Measurements from ENCODE around the gene DIS3L2. TPM values are rescaled to one million over a fixed set of nuclear protein-coding genes. Genes with fewer than 3 reads are reported as not detected.

Gene DIS3L2, protein sequence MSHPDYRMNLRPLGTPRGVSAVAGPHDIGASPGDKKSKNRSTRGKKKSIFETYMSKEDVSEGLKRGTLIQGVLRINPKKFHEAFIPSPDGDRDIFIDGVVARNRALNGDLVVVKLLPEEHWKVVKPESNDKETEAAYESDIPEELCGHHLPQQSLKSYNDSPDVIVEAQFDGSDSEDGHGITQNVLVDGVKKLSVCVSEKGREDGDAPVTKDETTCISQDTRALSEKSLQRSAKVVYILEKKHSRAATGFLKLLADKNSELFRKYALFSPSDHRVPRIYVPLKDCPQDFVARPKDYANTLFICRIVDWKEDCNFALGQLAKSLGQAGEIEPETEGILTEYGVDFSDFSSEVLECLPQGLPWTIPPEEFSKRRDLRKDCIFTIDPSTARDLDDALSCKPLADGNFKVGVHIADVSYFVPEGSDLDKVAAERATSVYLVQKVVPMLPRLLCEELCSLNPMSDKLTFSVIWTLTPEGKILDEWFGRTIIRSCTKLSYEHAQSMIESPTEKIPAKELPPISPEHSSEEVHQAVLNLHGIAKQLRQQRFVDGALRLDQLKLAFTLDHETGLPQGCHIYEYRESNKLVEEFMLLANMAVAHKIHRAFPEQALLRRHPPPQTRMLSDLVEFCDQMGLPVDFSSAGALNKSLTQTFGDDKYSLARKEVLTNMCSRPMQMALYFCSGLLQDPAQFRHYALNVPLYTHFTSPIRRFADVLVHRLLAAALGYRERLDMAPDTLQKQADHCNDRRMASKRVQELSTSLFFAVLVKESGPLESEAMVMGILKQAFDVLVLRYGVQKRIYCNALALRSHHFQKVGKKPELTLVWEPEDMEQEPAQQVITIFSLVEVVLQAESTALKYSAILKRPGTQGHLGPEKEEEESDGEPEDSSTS
- total RNA-seq = 18.6 TPM
- long read RNA-seq, partial matches to known transcripts = 9 of 20 reads
- long read RNA-seq, other reads (novel, unspliced or antisense) = 7 of 20 reads

DNA sequence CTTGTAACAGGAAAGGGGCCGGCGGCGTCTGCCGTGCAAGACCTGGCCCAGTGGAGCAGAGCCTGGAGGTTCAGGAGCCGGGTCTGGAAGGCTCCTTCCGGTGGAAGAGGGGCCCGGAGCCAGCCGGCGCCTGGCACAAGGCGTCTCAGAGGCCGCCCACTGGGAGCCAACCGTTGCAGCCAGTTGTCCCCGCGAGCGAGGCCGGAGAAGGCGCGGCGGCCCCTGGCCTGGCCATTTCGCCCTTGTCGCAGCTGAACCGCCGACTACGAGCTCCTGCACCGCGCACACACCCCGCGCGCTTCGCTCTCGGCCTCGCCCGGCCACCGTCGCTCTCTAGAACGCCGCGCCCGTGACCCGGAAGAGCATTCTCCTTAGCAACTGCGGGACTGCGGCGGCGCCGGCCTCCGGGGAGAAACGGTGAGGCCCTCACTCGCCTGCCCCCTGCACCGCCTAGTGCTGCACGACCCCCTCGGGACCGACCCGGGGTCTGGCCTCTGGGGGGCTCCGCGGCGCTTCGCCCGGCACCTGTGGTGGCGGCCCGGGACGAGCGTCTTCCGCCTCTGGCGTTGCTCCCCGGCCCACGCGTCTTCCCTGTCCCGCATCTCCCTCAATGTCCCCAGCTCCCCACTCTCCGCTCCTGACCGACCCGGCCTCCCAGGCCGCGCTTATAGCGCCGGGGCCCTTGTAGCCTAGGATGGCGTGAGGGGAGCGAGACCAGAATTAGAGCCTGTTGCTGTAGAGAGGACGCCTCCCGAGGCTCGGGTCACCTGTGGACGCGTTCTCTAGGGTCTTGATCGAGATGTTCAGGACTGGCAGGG is at the start of gene DIS3L2:
Gene DIS3L2, plus strand, starts transcription at position 365 of the 818 bp plus-strand sequence. CDS start 53,215 bp downstream, outside the sequence.
- intact Hi-C loops (cut with DNase I) = loop anchor here (2.0 to 10.0 kb wide), 2 partner anchors 63 to 181 kb away; partner anchors contain the start of gene PDE6D
- DNase-seq (ENCODE audit: low spot score) = peak; percentile 91

DNA sequence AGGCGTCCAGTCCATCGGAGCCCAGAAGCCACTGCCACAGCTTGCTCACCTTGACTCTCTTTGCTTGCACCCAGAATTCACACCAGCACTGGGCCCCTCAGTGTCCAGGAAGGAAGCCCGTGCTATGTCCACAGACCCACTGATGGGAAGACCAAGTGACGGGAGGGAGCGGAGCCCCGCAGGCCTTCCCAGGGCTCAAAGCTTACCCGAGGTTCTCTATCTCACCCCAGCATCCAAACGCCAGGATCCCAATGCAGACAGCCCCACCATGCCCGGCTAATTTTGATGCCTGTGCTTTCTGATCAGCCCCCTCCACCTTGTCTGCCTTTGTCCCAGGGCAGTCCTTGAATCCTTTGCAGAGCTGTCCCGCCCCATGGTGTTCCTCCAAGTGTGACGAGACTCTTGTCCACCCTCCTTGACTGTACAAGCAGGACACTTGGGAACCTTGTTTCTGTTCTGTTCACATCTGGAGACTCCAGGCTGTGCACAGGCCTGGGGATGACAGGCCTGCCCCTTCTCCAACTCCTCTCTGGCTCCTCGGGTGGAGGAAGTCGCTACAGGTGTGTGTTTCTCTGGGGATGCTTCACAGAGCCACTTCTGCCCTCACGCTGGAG is 47.3 kb upstream of the DIS3L2 start:
- intact Hi-C loops (cut with DNase I) = no loop called here
- DNase-seq (ENCODE audit: low spot score) = no peak

DNA sequence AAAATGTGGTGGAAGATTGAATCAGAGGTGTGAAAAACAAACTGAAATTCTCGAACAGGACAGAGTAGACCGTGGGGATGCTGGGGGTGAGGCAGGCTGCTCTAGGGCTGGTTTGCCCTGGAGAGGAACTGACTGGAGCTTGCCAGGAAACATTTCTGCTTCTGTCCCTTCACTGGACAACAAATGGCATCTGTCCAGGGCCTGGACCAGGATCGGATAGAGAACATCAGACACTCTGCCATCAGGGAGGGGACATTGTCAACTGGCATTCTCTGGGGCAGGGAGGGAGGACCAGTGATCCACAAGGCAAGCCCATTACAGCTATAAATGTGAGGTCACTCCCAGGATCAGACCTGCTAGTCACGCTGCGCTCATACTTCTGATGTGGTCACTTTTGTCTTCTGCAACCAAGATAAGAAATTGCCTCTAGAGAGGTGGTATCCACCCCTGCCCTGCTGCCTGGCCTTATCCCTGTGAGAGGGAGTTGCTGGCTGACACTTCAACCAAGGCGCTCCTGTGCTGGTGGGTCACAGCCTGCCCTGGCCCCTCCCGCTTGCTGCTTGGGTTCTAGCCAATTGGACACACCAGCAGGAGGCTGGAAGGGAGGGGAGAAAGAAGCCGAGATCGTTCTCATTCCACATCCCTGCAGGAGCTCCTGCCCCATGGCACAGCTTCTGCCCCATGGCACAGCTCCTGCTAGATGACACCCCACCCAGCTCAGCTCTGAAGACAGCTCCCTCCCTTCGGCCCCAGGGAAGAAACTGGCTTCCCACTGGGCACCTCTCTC is 44.0 kb upstream of the DIS3L2 start:
- DNase-seq (ENCODE audit: low spot score) = peak; percentile 53
- intact Hi-C loops (cut with DNase I) = no loop called here

DNA sequence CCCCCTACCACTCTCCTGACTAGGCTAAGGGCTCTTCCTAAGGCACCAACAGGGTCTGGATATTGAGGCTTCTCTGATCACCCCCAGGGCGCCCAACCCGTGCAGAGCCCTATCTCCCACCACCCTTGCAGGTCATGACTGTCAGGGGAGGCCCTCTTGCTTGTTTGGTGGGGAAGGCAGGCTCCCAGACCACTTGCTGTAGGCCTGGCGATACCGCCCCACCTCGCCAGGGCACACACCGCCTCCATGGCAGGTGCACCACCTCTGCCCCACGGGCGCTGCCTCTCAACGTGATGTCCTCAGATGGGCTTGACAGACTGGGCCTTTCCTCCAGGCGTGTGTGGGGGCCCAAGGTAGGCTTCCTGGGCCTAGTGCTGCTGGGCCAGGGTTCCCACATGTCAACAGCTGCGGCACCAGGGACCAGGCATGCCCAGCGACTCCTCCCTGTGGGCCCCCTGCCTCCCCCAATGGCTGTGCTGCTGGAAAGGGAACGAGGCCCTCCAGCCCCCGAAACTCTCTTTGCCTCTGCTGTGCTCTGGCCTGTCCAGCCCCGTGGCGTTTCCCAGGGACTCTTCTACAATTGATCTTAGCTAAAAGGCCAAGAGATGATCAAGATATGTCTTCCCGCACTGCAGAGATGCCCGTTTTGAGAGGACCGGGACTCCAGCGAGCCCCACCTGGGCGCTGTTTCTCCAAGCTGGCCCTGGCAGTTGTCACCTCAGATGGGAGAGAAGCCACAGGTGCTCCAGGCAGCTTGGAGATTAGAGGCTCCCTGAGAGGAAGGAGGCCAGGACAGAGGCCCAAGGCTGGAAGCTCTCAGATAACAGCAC is 42.8 kb upstream of the DIS3L2 start:
- intact Hi-C loops (cut with DNase I) = no loop called here
- DNase-seq (ENCODE audit: low spot score) = peak; percentile 41

DNA sequence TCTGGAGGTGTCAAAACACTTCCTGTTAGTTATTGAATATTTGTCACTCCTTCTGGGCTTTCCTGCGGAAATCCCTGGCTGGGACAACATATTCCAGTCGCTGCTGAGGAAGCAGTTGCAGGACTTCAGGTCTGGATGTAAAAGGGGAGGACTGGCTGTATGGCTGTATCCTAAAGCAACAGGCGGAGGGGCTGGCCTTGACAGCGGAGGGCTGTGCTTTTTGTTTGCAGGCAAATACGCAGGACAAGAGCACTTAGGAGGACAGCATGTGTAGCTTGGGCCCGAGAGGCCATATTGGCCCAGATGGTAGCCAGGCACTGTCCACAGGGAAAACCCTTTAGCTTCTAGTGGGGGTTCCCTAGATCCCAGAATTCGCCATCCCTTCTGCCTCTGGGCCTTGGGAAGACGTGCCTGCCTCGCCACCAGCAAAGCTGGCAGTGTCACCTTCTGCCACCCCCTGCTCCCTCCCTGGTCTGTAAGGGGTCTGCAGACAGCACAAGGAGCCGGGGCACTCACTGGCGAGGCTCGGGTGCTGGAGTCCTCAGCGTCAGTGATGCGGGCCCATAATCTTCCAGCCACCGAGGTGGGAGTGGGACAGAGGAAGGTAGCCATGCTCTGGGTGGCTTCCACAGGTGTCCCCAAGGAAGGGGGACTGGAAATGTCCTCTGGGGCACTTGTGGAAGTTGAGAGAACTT is 42.0 kb upstream of the DIS3L2 start:
- intact Hi-C loops (cut with DNase I) = no loop called here

DNA sequence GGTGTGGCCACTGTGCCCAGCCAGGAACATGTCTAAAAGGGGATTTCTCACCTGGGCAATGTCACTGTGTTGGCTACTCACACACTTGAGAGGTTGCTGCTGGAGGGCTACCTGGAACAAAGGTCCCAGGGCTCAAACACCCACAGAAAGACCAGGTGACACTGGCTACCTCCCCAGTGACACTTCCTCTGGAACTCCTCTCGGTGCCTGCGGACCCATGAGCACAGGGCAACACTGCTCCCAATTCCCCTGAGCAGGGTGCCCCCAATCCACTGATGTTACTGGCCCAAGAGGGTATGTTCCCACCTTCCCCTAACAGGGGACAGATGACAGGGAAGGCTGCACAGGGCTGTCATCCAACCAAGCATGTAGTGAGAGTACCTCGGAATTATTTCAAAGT is 41.1 kb upstream of the DIS3L2 start:
- intact Hi-C loops (cut with DNase I) = no loop called here
- peak; percentile 24 for DNase-seq (ENCODE audit: low spot score)

More for the DNA sequence above, 42.0 kb upstream of the DIS3L2 start:
- DNase-seq (ENCODE audit: low spot score) = peak; percentile 72

DNA sequence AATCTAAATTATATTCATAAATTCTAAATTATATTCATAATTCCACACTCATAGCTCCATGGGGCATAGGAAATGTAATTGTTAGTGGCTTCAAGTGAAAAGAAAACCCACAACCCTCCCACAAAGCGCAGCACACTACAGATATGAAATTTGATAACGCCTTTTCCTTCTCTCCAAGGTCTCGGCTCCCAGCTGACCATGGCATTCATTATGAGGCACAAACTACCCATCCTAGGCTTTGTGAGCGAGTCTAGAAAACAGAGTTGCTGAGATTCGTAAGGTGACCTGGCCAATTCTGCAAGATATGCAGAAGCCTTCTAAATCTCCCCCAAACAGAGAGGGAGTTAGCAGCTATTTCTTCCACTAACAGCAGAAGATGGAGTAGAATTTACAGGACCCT is 40.7 kb upstream of the DIS3L2 start:
- DNase-seq (ENCODE audit: low spot score) = no peak
- intact Hi-C loops (cut with DNase I) = no loop called here

DNA sequence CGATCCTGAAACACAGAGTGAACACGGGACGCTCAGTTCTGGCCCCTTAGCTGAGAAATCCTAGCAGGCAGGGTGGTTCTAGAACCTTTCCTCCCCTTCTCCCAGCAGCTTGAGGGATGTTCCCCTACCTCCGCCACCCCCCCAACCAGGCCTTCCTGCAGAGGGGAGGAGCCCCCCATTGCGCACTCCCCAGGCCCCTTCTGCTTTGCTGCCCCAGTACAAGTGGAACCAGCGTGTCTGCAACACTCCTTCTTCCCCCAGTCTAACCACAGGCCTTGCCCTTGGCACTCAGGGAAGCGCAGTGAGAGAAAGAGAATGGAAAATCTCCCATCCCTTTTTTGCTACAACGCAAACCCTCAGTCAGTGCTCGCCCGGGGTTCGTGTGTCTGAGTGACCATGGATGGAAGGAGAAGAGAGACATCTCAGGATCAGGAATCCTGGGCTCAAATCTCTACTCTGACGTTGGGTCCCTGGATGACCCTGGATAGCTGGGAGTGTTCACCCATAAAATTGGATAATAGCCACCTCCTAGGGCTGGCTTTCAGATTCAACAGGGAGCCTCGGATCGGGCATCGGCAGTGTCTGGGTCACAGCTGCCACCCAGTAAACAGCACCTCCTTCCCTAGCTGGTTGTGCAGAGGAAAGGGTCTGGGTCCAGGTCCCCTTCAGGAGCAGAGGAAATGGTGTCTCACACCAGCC is 39.1 kb upstream of the DIS3L2 start:
- intact Hi-C loops (cut with DNase I) = no loop called here

DNA sequence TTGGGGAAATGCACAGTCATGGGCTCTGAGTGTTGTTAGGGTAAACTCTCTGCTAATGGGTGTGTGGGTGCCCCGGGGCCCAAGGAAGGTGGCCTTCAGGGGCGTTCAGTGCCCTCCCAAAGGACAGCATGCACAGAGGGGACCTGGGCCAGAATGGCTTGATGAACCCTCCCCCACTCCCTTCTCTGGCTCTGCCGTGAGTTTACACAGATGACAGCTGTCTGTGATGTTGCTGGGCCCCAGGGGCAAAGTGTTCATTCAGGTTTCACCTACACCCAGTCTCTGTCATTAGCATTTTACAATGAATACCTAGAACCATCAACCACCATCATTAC is 38.5 kb upstream of the DIS3L2 start:
- intact Hi-C loops (cut with DNase I) = no loop called here
- DNase-seq (ENCODE audit: low spot score) = peak; percentile 70

More for the DNA sequence above, 39.1 kb upstream of the DIS3L2 start:
- peak; percentile 69 for DNase-seq (ENCODE audit: low spot score)

DNA sequence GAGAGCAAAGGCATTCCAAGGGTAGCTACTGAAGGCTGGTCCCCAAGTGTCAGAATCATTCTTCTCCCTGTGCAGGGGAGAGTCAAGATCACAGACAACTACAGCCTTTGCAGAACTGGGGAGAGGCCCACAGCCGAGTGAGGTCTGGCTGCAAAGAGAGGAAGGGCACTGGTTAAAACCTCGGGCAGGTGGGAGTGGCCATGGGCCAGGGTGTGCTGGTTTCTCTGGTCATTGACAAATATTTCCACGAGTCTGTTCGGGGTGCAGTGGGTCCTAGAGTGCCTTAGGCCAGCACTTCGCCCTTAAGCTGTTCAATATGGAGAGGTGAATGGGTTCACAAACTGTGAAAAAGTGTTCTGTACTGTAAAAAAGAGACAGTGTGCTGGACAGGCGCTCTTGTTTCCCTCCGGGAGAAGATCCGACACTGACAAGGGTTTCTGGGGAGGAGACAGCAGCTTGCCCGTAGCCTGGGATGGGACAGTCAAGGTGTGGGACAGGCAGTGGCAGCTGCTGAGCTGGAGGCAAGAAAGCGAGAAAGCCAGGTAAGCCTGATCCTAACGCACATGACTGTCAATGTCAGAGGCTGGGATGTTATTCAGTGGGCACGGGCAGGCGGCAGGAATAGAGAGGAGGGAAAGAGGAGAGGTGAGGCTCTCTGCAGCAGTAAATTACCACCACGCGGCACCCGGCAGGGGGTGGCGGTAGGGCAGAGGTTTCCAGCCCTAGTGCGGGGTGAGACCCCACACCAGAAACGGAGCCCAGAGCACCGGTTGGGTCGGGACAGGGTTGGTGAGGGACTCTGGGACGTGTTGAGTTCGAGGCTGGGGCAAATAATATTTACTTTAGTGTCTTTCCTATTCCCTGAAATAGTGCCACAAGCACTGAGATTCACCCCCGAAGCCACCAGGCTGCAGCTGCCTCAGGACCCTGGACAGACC is 37.3 kb upstream of the DIS3L2 start:
- intact Hi-C loops (cut with DNase I) = no loop called here
- DNase-seq (ENCODE audit: low spot score) = peak; percentile 61

DNA sequence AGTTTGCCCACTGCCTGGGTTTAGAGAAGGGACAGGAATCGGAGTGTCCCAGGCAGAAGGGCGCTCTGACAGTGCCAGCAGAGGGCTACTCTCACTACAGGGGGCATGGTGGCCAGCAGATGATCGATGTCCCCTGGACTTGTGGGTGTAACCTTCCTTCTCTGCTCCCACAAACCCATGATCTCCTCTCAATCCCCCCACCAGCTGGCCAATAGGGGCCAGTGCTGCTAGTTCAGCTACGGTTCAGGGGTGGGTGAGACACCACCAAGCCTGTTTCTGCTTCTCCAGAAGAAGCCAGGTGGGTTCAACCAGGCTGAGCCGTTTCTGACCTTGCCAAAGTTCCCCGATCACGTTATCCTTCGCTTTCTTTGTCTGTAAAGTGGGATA is 36.6 kb upstream of the DIS3L2 start:
- no peak for DNase-seq (ENCODE audit: low spot score)
- intact Hi-C loops (cut with DNase I) = loop anchor here (1.0 to 5.0 kb wide), 2 partner anchors 217 to 402 kb away; no protein-coding TSS in a partner anchor

DNA sequence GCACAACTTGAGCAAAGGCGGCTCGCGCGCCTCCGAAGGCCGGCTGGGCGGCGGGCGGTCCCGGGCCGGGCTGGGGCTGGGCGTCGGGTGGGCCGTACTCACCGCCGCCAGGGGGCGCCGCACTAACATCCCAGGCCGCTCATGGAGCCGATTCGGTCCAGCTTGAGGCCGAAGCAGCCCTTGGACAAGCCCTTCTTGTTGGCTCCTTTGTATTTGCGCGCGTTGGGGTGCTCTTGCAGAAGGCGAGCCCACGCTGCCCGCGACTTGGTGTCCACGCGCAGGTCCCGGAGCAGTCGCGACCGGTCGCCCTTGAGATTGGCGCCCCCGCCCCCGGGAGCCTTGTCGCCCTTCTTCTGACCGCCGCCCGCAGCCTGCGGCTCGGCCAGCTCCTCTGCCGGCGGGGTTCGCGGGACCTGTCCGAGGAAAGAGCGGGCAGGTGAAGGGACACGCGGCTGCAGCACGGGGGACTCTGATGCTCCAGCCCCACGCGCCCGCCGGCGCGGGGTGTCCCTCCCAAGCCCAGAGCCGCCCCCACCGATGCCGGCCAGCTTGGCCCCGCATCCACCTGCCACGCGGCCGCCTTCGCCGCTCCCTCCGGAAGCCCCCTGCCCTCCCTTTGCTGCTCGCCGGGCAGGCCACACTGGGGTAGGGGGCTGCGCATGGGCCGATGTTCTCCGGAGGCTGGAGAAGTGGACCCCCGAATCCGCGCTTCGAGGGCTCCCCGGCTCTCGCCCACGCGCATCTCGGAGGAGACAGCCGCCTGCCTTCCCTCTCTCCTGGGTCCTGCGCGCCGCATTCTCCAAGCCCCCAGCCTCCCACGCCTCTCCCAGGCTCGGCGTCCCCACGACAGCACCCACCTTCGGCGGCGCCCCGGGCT is 36.0 kb upstream of the DIS3L2 start:
- intact Hi-C loops (cut with DNase I) = loop anchor here (1.0 to 5.0 kb wide), 2 partner anchors 217 to 402 kb away; no protein-coding TSS in a partner anchor
- DNase-seq (ENCODE audit: low spot score) = peak; percentile 88

DNA sequence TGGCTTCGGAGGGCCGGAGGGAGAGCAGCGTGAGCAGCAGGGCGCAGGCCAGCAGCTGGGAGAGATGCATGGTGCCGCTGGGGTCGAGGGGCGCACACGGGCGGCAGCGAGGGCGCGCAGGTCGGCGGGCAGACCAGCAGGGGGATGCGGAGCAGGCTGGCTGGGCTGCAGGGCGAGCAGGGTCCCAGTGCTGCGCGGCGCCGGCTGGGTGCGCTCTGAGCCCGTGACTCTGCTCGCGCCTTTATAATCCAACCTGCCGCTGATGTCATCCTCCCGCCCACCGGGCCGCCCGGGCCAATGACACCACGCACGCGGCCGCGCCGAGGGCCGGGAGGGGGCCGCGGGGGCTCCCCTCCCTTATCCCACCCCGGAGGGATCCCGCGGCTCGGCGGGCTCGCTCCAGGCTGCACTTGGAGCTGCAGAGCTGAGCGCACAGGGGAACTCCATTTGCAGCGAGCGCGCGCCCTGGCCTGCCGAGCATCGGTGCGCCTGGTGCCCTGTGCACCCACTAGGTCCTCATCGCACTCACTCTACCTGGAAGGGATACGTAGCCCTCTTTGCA is 35.3 kb upstream of the DIS3L2 start, which contains the start of gene NPPC:
Gene NPPC, minus strand, starts transcription at position 217 of the 562 bp plus-strand sequence. Its CDS starts 147 bp downstream, at position 70.
- intact Hi-C loops (cut with DNase I) = loop anchor here (5.0 kb wide), 1 partner anchor 401 kb away; no protein-coding TSS in a partner anchor
- peak; percentile 61 for DNase-seq (ENCODE audit: low spot score)

Measured in cardiac septum (tissue), 1 donor.